H9 (cell line): ENCODE results near the gene DENND10. TPM values are rescaled to one million over a fixed set of nuclear protein-coding genes. Genes with fewer than 3 reads are reported as not detected.

Experiments
- DNase-seq: peaks from one replicate; pipeline ENCODE4 v3.0.0-alpha.2; 2017
- H2AFZ ChIP-seq: one replicate; pipeline ENCODE4 v1.6.1; 2013; ENCODE audit warnings: mild to moderate bottlenecking, low read length, control low read depth, moderate library complexity
- H2AK5ac ChIP-seq: 2 replicates; pipeline ENCODE4 v1.6.1; 2013; ENCODE audit warnings: low read length, control low read depth, mixed read lengths; ENCODE audit not compliant: insufficient read length
- H2BK120ac ChIP-seq: one replicate; pipeline ENCODE4 v1.6.1; 2013; ENCODE audit warnings: low read depth, mild to moderate bottlenecking, low read length, control low read depth, inconsistent platforms; ENCODE audit not compliant: poor library complexity, severe bottlenecking
- H2BK12ac ChIP-seq: 2 replicates; pipeline ENCODE4 v1.6.1; 2013; ENCODE audit warnings: low read length, control low read depth, mixed read lengths, low read depth; ENCODE audit not compliant: insufficient read length
- H2BK15ac ChIP-seq: 2 replicates; pipeline ENCODE4 v1.6.1; 2013; ENCODE audit warnings: low read depth, low read length, control low read depth
- H2BK20ac ChIP-seq: one replicate; pipeline ENCODE4 v1.6.1; 2013; ENCODE audit warnings: low read depth, mild to moderate bottlenecking, low read length, control low read depth, inconsistent platforms; ENCODE audit not compliant: poor library complexity, severe bottlenecking
- H2BK5ac ChIP-seq: 2 replicates; pipeline ENCODE4 v1.6.1; 2013; ENCODE audit warnings: low read length, control low read depth, mixed read lengths; ENCODE audit not compliant: insufficient read length
- H3K14ac ChIP-seq: 2 replicates; pipeline ENCODE4 v1.6.1; 2013; ENCODE audit warnings: low read length, control low read depth; ENCODE audit not compliant: insufficient read depth
- H3K18ac ChIP-seq: 2 replicates; pipeline ENCODE4 v1.6.1; 2013; ENCODE audit warnings: low read depth, mild to moderate bottlenecking, mixed read lengths, low read length, control low read depth; ENCODE audit not compliant: insufficient read length
- H3K23ac ChIP-seq: 2 replicates; pipeline ENCODE4 v1.6.1; 2013; ENCODE audit warnings: low read length, control low read depth, mixed read lengths, low read depth; ENCODE audit not compliant: insufficient read length
- H3K23me2 ChIP-seq: 2 replicates; pipeline ENCODE4 v1.6.1; 2013; ENCODE audit warnings: low read depth, mild to moderate bottlenecking, mixed read lengths, low read length, control low read depth; ENCODE audit not compliant: insufficient read length, poor library complexity, severe bottlenecking
- H3K27ac ChIP-seq: 2 replicates; pipeline ENCODE4 v1.5.1; 2013; ENCODE audit warnings: low read length, control low read depth, mixed read lengths, low read depth; ENCODE audit not compliant: insufficient read length
- H3K27me3 ChIP-seq: 2 replicates; pipeline ENCODE4 v1.6.1; 2013; ENCODE audit warnings: low read length, control low read depth, inconsistent platforms; ENCODE audit not compliant: insufficient read depth
- H3K4ac ChIP-seq: 2 replicates; pipeline ENCODE4 v1.6.1; 2013; ENCODE audit warnings: low read depth, mild to moderate bottlenecking, control low read depth, inconsistent platforms, low read length, moderate library complexity
- H3K4me1 ChIP-seq: 2 replicates; pipeline ENCODE4 v1.6.1; 2013; ENCODE audit warnings: low read length, control low read depth, inconsistent platforms; ENCODE audit not compliant: insufficient read depth
- H3K4me2 ChIP-seq: 2 replicates; pipeline ENCODE4 v1.6.1; 2013; ENCODE audit warnings: low read length, control low read depth, mixed read lengths; ENCODE audit not compliant: insufficient read length, insufficient read depth
- H3K56ac ChIP-seq: 2 replicates; pipeline ENCODE4 v1.6.1; 2013; ENCODE audit warnings: low read depth, mild to moderate bottlenecking, mixed read lengths, low read length, control low read depth; ENCODE audit not compliant: insufficient read length
- H3K79me1 ChIP-seq: 2 replicates; pipeline ENCODE4 v1.6.1; 2013; ENCODE audit warnings: low read depth, mild to moderate bottlenecking, moderate library complexity, low read length, control low read depth, inconsistent platforms; ENCODE audit not compliant: insufficient read depth, poor library complexity, severe bottlenecking
- H3K79me2 ChIP-seq: 2 replicates; pipeline ENCODE4 v1.6.1; 2013; ENCODE audit warnings: low read length, control low read depth, inconsistent platforms; ENCODE audit not compliant: insufficient read depth
- H3K9ac ChIP-seq: 2 replicates; pipeline ENCODE4 v1.6.1; 2013; ENCODE audit warnings: low read length, control low read depth, mixed read lengths; ENCODE audit not compliant: insufficient read length; ENCODE audit errors: extremely low read depth
- H3K9me3 ChIP-seq: one replicate; pipeline ENCODE4 v1.6.1; 2013; ENCODE audit warnings: low read depth, low read length, inconsistent platforms; ENCODE audit not compliant: control insufficient read depth
- H3T11ph ChIP-seq: one replicate; pipeline ENCODE4 v1.6.1; 2013; ENCODE audit warnings: mild to moderate bottlenecking, low read length, control low read depth, inconsistent platforms
- H4K20me1 ChIP-seq: one replicate; pipeline ENCODE4 v1.6.1; 2013; ENCODE audit not compliant: control insufficient read depth, insufficient read length, insufficient read depth
- H4K5ac ChIP-seq: 2 replicates; pipeline ENCODE4 v1.6.1; 2013; ENCODE audit warnings: low read depth, mild to moderate bottlenecking, mixed read lengths, low read length, control low read depth; ENCODE audit not compliant: insufficient read length
- H4K8ac ChIP-seq: replicated peaks from 2 replicates; pipeline ENCODE4 v1.6.1; 2013; ENCODE audit warnings: low read length, control low read depth, mixed read lengths, low read depth; ENCODE audit not compliant: insufficient read length
- H4K91ac ChIP-seq: 2 replicates; pipeline ENCODE4 v1.6.1; 2013; ENCODE audit warnings: low read depth, mild to moderate bottlenecking, moderate library complexity, mixed read lengths, low read length, control low read depth; ENCODE audit not compliant: insufficient read length
- H3K27ac Mint-ChIP-seq, 3 experiments: 2 replicates in 2 of 3; 3 replicates in 1 of 3; pipeline ENCODE4 v1.8.0; 2020 to 2021; ENCODE audit warnings: mixed read lengths in 3 of 3, mild to moderate bottlenecking in 1 of 3, moderate library complexity in 1 of 3
- H3K27me3 Mint-ChIP-seq: 2 replicates; pipeline ENCODE4 v1.8.0; 2021; ENCODE audit warnings: low read depth, mild to moderate bottlenecking, moderate library complexity, mixed read lengths
- H3K36me3 Mint-ChIP-seq, 3 experiments: 2 replicates in 2 of 3; 3 replicates in 1 of 3; pipeline ENCODE4 v1.8.0; 2020 to 2021; ENCODE audit warnings: low read depth in 3 of 3, mixed read lengths in 3 of 3; ENCODE audit not compliant: insufficient read depth in 1 of 3
- H3K4me1 Mint-ChIP-seq, 2 experiments: 2 replicates each; pipeline ENCODE4 v1.8.0; 2020; ENCODE audit warnings: mixed read lengths in 2 of 2
- H3K4me3 Mint-ChIP-seq, 2 experiments: 2 replicates in 1 of 2; 3 replicates in 1 of 2; pipeline ENCODE4 v1.8.0; 2020 to 2021; ENCODE audit warnings: mild to moderate bottlenecking in 2 of 2, mixed read lengths in 2 of 2, moderate library complexity in 1 of 2
- H3K9me3 Mint-ChIP-seq, 2 experiments: 2 replicates in 1 of 2; 3 replicates in 1 of 2; pipeline ENCODE4 v1.8.0; 2020; ENCODE audit warnings: mild to moderate bottlenecking in 2 of 2, mixed read lengths in 2 of 2, moderate library complexity in 1 of 2
- WGBS: extraction: QIAGEN DNeasy Blood & Tissue Kit; methylation state at CpG from one replicate; pipeline ENCODE4 v1.1.7; 2013; ENCODE audit warnings: missing lambda C conversion rate, low lambda C conversion rate, mixed read lengths; ENCODE audit not compliant: insufficient read length; ENCODE audit errors: extremely low coverage; 5-methylcytosine and 5-hydroxymethylcytosine counted together
- total RNA-seq: library from RNA; stranded (reverse); gene quantifications from 2 replicates; pipeline ENCODE4 v1.2.1, GENCODE V29; 2021
- TF ChIP-seq, protein P1 (sequence below): fragments of 200-600 bp; sonication (generic); conservative IDR thresholded peaks from 3 replicates; pipeline ENCODE4 v1.8.0; 2021; ENCODE audit warnings: antibody characterized with exemption, mild to moderate bottlenecking

DENND10 gene
- total RNA-seq, 1 experiment from 2014 or later: 63.2 TPM

DNA sequence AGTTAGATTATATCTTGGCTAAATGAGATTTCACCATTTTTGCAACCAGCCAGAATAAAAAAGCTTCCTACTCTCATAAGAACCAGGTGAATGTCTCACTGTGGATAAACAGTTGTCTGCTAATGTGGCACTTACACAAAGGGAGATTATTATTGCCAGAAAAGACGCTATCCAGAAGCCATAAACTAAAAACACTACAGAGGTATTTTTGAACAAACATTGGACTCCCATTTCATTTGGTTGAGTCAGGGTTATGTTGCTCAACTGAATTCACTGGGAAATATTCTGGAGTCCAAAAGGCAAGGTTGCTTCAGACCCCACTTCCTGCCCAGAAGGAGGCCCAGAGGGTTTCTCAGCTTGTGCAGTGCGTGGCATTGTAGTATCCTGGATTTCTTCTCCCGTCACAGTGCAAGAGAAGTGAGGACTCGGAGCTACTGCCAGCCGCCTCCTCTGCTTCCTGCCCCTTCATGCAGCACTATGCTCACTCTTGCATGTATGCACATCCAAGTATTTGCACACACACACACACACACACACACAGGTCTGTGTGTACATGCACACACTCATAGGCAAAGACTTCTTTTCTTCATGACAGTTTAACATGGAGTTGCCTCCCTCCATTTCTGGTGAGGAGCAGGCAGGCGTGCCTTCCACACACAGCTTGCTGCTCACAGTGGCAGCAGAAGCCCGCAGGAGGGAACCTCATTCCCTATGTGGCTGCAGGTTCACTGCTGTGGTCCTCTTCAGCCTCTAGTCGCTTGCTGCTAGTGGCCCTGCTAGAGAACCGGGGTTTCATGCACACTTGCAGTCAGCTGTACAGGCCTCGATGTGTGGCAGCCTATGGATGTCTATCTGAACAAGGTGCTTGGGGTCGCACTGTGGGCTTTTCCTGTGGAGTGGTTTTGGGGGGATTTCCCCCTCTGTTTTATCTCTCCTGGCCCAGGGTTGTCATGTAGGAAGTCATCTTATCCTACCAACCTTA is 10.1 kb downstream of the DENND10 start:
- Histone ChIP-seq H3K18ac (no peak overlapping the region), H4K8ac (no peak overlapping the region), H2BK20ac (no peak overlapping the region), H3K4ac (no peak overlapping the region), H3K79me2 (no peaks in the 10 kb centered on the region), H2AK5ac (no peak overlapping the region), H4K20me1 (no peaks in the 10 kb centered on the region), H3K14ac (no peak overlapping the region), H3K27me3 (no peaks in the 10 kb centered on the region), H2BK12ac (no peak overlapping the region), H2BK5ac (no peak overlapping the region), H3K79me1 (peaks cover 3% of the 10 kb centered on the region), H4K5ac (no peak overlapping the region), H2BK120ac (no peak overlapping the region), H3K23me2 (no peaks in the 10 kb centered on the region), H2BK15ac (no peak overlapping the region), H3K23ac (no peak overlapping the region), H3K9me3 (no peaks in the 10 kb centered on the region), H3K9ac (no peak overlapping the region), H4K91ac (no peak overlapping the region), H3K27ac (no peak overlapping the region), H3K4me2 (no peak overlapping the region), H3K56ac (no peak overlapping the region), H3K4me1 (no peaks in the 10 kb centered on the region), H3T11ph (no peak overlapping the region), H2AFZ (no peak overlapping the region)
- peaks cover 31 to 73% (median 67%) of the 10 kb centered on the region in 3 experiments for H3K36me3 Mint-ChIP-seq
- no peak overlapping the region for H3K27ac Mint-ChIP-seq
- H3K27me3 Mint-ChIP-seq: no peaks in the 10 kb centered on the region
- no peaks in the 10 kb centered on the region for H3K4me1 Mint-ChIP-seq
- WGBS: no CpG with 5 or more reads among the region's 11 CpGs
- H3K9me3 Mint-ChIP-seq: no peaks in the 10 kb centered on the region
- no peak overlapping the region for H3K4me3 Mint-ChIP-seq
- no peak for DNase-seq
- TF ChIP-seq, protein P1, sequence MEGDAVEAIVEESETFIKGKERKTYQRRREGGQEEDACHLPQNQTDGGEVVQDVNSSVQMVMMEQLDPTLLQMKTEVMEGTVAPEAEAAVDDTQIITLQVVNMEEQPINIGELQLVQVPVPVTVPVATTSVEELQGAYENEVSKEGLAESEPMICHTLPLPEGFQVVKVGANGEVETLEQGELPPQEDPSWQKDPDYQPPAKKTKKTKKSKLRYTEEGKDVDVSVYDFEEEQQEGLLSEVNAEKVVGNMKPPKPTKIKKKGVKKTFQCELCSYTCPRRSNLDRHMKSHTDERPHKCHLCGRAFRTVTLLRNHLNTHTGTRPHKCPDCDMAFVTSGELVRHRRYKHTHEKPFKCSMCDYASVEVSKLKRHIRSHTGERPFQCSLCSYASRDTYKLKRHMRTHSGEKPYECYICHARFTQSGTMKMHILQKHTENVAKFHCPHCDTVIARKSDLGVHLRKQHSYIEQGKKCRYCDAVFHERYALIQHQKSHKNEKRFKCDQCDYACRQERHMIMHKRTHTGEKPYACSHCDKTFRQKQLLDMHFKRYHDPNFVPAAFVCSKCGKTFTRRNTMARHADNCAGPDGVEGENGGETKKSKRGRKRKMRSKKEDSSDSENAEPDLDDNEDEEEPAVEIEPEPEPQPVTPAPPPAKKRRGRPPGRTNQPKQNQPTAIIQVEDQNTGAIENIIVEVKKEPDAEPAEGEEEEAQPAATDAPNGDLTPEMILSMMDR: no peak
